Smooth muscle cell (in vitro differentiated cells): ENCODE data around the gene PTPRN2. TPM values are rescaled to one million over a fixed set of nuclear protein-coding genes. Genes with fewer than 3 reads are reported as not detected.
A peak's percentile ranks its signal among the peaks of the same experiment; 100 is the strongest.

Experiments used
- DNase-seq: peaks from one replicate; lab custom pipeline; 2025; ENCODE audit not compliant: unreplicated experiment; lab: John Stamatoyannopoulos, UW
- H2AFZ ChIP-seq: fragments of 200-600 bp; sonication (generic); 2 replicates; pipeline ENCODE4 v1.6.0; 2016; ENCODE audit warnings: antibody characterized with exemption, low read depth, mild to moderate bottlenecking
- H3F3A ChIP-seq: fragments of 200-600 bp; sonication (generic); 2 replicates; pipeline ENCODE4 v1.6.0; 2017; ENCODE audit warnings: antibody characterized with exemption, low read depth
- H3K27ac ChIP-seq: fragments of 200-600 bp; sonication (generic); 2 replicates; pipeline ENCODE4 v1.5.1; 2016; ENCODE audit warnings: low read depth, mild to moderate bottlenecking
- H3K27me3 ChIP-seq: fragments of 200-600 bp; sonication (generic); 2 replicates; pipeline ENCODE4 v1.6.1; 2016; ENCODE audit warnings: low read depth, mild to moderate bottlenecking
- H3K36me3 ChIP-seq: fragments of 200-600 bp; sonication (generic); 2 replicates; pipeline ENCODE4 v1.5.1; 2016; ENCODE audit warnings: low read depth
- H3K4me1 ChIP-seq: fragments of 200-600 bp; sonication (generic); 2 replicates; pipeline ENCODE4 v1.5.1; 2016; ENCODE audit warnings: low read depth
- H3K4me2 ChIP-seq: fragments of 200-600 bp; sonication (generic); 2 replicates; pipeline ENCODE4 v1.6.0; 2016; ENCODE audit warnings: mild to moderate bottlenecking
- H3K4me3 ChIP-seq: fragments of 200-600 bp; sonication (generic); 2 replicates; pipeline ENCODE4 v1.5.1; 2016; ENCODE audit warnings: mild to moderate bottlenecking
- H3K79me2 ChIP-seq: fragments of 200-600 bp; sonication (generic); 2 replicates; pipeline ENCODE4 v1.6.0; 2016; ENCODE audit warnings: low read depth, mild to moderate bottlenecking
- H3K9ac ChIP-seq: fragments of 200-600 bp; sonication (generic); 2 replicates; pipeline ENCODE4 v1.6.0; 2016; ENCODE audit warnings: low read depth
- H3K9me3 ChIP-seq: fragments of 200-600 bp; sonication (generic); replicated peaks from 2 replicates; pipeline ENCODE4 v1.5.1; 2016; ENCODE audit warnings: low read depth
- H4K20me1 ChIP-seq: fragments of 200-600 bp; sonication (generic); 2 replicates; pipeline ENCODE4 v1.6.0; 2016; ENCODE audit warnings: low read depth
- WGBS: methylation state at CpG from one replicate; pipeline ENCODE4 v1.1.7; 2016; ENCODE audit warnings: low lambda C conversion rate; 5-methylcytosine and 5-hydroxymethylcytosine counted together
- polyA plus RNA-seq: library from polyadenylated mRNA; unstranded; fragments of >200 nt; fragmentation: Nextera tagmentation; extraction: Ambion mirVana; gene quantifications from 2 replicates; pipeline ENCODE4 v1.2.1, GENCODE V29; 2016
- total RNA-seq: library from RNA; depleted of rRNA; stranded (reverse); fragments of >200 nt; gene quantifications from 2 replicates; pipeline ENCODE4 v1.2.3, GENCODE V29; 2014
- TF ChIP-seq, protein P1 (sequence below): fragments of 200-600 bp; sonication (generic); IDR thresholded peaks from 2 replicates; pipeline ENCODE4 v1.5.1; 2017; ENCODE audit warnings: borderline replicate concordance, mild to moderate bottlenecking, antibody characterized with exemption; ENCODE audit not compliant: insufficient read depth, poor library complexity, severe bottlenecking

Gene PTPRN2
- total and polyA plus RNA-seq, 2 experiments from 2014 or later = 0.09 to 0.87 TPM

- Histone ChIP-seq H3K4me2 (peak overlapping the region; percentile 3), H3K4me1 (no peaks in the 10 kb centered on the region), H2AFZ (no peak overlapping the region), H3K79me2 (no peaks in the 10 kb centered on the region), H3K27me3 (peaks cover 22% of the 10 kb centered on the region), H3K4me3 (no peak overlapping the region), H3K9me3 (no peaks in the 10 kb centered on the region), H3K36me3 (no peaks in the 10 kb centered on the region), H3F3A (no peaks in the 10 kb centered on the region), H4K20me1 (no peaks in the 10 kb centered on the region), H3K9ac (no peak overlapping the region), H3K27ac (no peak overlapping the region)
- TF ChIP-seq, protein P1, sequence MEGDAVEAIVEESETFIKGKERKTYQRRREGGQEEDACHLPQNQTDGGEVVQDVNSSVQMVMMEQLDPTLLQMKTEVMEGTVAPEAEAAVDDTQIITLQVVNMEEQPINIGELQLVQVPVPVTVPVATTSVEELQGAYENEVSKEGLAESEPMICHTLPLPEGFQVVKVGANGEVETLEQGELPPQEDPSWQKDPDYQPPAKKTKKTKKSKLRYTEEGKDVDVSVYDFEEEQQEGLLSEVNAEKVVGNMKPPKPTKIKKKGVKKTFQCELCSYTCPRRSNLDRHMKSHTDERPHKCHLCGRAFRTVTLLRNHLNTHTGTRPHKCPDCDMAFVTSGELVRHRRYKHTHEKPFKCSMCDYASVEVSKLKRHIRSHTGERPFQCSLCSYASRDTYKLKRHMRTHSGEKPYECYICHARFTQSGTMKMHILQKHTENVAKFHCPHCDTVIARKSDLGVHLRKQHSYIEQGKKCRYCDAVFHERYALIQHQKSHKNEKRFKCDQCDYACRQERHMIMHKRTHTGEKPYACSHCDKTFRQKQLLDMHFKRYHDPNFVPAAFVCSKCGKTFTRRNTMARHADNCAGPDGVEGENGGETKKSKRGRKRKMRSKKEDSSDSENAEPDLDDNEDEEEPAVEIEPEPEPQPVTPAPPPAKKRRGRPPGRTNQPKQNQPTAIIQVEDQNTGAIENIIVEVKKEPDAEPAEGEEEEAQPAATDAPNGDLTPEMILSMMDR = no peak
- no peak for DNase-seq
- 84% methylated on average over 35 of the region's 36 CpGs for WGBS
Measured at GRCh38 chr7:157737151-157738065, 850.2 kb downstream of the PTPRN2 start.

GRCh38 chr7:157736341-157736740 is 851.3 kb downstream of the PTPRN2 start:
- Histone ChIP-seq H2AFZ (no peak overlapping the region), H3K9me3 (no peaks in the 10 kb centered on the region)
- 92% methylated on average over 12 of the region's 14 CpGs for WGBS

GRCh38 chr7:157735826-157736225 is 851.8 kb downstream of the PTPRN2 start:
- no peak overlapping the region for H3K4me3 ChIP-seq
- H3K9me3 ChIP-seq = no peaks in the 10 kb centered on the region
- no peak overlapping the region for H2AFZ ChIP-seq
- WGBS = 90% methylated on average over 14 of the region's 14 CpGs
- H3K9ac ChIP-seq = no peak overlapping the region
- peaks cover 14% of the 10 kb centered on the region for H3K27me3 ChIP-seq
- H3K4me1 ChIP-seq = no peaks in the 10 kb centered on the region
- H4K20me1 ChIP-seq = no peaks in the 10 kb centered on the region
- no peaks in the 10 kb centered on the region for H3F3A ChIP-seq
- no peak for DNase-seq
- TF ChIP-seq, protein P1 = no peak
- H3K79me2 ChIP-seq = no peaks in the 10 kb centered on the region
- H3K4me2 ChIP-seq = no peak overlapping the region
- H3K27ac ChIP-seq = no peak overlapping the region
- no peaks in the 10 kb centered on the region for H3K36me3 ChIP-seq

More at GRCh38 chr7:157736341-157736740, 851.3 kb downstream of the PTPRN2 start:
- no peaks in the 10 kb centered on the region for H3K79me2 ChIP-seq
- H3K4me3 ChIP-seq = no peak overlapping the region
- no peaks in the 10 kb centered on the region for H3F3A ChIP-seq
- TF ChIP-seq, protein P1 = no peak
- H3K27ac ChIP-seq = no peak overlapping the region
- H3K27me3 ChIP-seq = peaks cover 15% of the 10 kb centered on the region
- H3K36me3 ChIP-seq = no peaks in the 10 kb centered on the region
- no peak overlapping the region for H3K4me2 ChIP-seq
- no peaks in the 10 kb centered on the region for H4K20me1 ChIP-seq
- no peaks in the 10 kb centered on the region for H3K4me1 ChIP-seq
- no peak overlapping the region for H3K9ac ChIP-seq
- no peak for DNase-seq
